ENCODE data around the gene GSTA4. TPM values are rescaled to one million over a fixed set of nuclear protein-coding genes. Genes with fewer than 3 reads are reported as not detected.

Gene GSTA4
- total and polyA plus RNA-seq, 2 of the 13 experiments (the other 11 are each of a cell fraction or from before 2014, with no cell fraction given) = 34.1 to 53.6 TPM

- TF ChIP-seq NFIB (CRISPR knock-in tag; IDR thresholded peaks at IDR 0.05; ENCODE audit: borderline replicate concordance) (no peak), TARDBP (CRISPR knock-in tag; IDR thresholded peaks at IDR 0.05) (no peak), CERS6 (CRISPR knock-in tag; IDR thresholded peaks at IDR 0.05) (no peak), DR1 (CRISPR knock-in tag; IDR thresholded peaks at IDR 0.05) (no peak), ZBTB4 (CRISPR knock-in tag; IDR thresholded peaks at IDR 0.05; ENCODE audit: borderline replicate concordance) (no peak), ZNF256 (CRISPR knock-in tag; conservative IDR thresholded peaks at IDR 0.05) (peak; percentile 6; the same call in 1 of the 2 replicates), SKI (IDR thresholded peaks at IDR 0.05; ENCODE audit: partially characterized antibody) (no peak), ZNF776 (CRISPR knock-in tag; IDR thresholded peaks at IDR 0.05) (0 out of 2 replicates have a peak, but pooled peaks have one; percentile 34), ARNT2 (CRISPR knock-in tag; IDR thresholded peaks at IDR 0.05; ENCODE audit: low read depth) (no peak), ZNF775 (CRISPR knock-in tag; IDR thresholded peaks at IDR 0.05; ENCODE audit: borderline replicate concordance) (0 out of 2 replicates have a peak, but pooled peaks have one; percentile 78), ATRX (CRISPR knock-in tag; IDR thresholded peaks at IDR 0.05; ENCODE audit: borderline replicate concordance) (no peak), TERF1 (CRISPR knock-in tag; IDR thresholded peaks at IDR 0.05) (no peak), NFYC (CRISPR knock-in tag; IDR thresholded peaks at IDR 0.05) (no peak), ZNF510 (CRISPR knock-in tag; IDR thresholded peaks at IDR 0.05; ENCODE audit: low read depth) (no peak), MIXL1 (CRISPR knock-in tag; IDR thresholded peaks at IDR 0.05) (peak; percentile 10; the same call in 1 of the 2 replicates), KDM5A (IDR thresholded peaks at IDR 0.05; ENCODE audit: borderline replicate concordance, low read length) (peak; percentile 33; the same call in 1 of the 2 replicates), JUN (CRISPR knock-in tag; IDR thresholded peaks at IDR 0.05) (no peak; the same call in 1 of the 2 replicates), BRF2 (CRISPR knock-in tag; IDR thresholded peaks at IDR 0.05) (no peak), DNMT3B (CRISPR knock-in tag; conservative IDR thresholded peaks at IDR 0.05) (peak; percentile 49; the same call in 1 of the 2 replicates), KLF11 (CRISPR knock-in tag; IDR thresholded peaks at IDR 0.05) (no peak), TOE1 (CRISPR knock-in tag; IDR thresholded peaks at IDR 0.05) (no peak; the same call in 1 of the 2 replicates), IRX3 (CRISPR knock-in tag; IDR thresholded peaks at IDR 0.05; ENCODE audit: borderline replicate concordance, low read depth) (no peak), ZNF446 (CRISPR knock-in tag; IDR thresholded peaks at IDR 0.05) (no peak), KAT2B (IDR thresholded peaks at IDR 0.05; ENCODE audit: borderline replicate concordance, low read depth, low read length) (no peak)
Observed at GRCh38 chr6:52994031-52994838, 849 bp downstream of the GSTA4 start (continued).
